Uterus (tissue), 2 donors: ENCODE results near the gene RAB6B.

ENCODE experiments used
- POLR2A ChIP-seq, 2 donors: fragments of 450-650 bp; IDR thresholded peaks; one replicate each; pipeline ENCODE4 v1.6.1; 2016; ENCODE audit warnings: antibody characterized with exemption in 2 of 2, mild to moderate bottlenecking in 1 of 2, moderate library complexity in 1 of 2
- TF ChIP-seq, protein P1 (sequence below), 4 experiments: fragments of 200-600 bp in 2 of 4; fragments of 450-650 bp in 2 of 4; sonication (generic) in 2 of 4; IDR thresholded peaks; one replicate each; pipeline ENCODE4 v1.5.1; 2016 to 2019; ENCODE audit warnings: antibody characterized with exemption in 4 of 4, mild to moderate bottlenecking in 2 of 4, moderate library complexity in 1 of 4

- TF ChIP-seq, protein P1, sequence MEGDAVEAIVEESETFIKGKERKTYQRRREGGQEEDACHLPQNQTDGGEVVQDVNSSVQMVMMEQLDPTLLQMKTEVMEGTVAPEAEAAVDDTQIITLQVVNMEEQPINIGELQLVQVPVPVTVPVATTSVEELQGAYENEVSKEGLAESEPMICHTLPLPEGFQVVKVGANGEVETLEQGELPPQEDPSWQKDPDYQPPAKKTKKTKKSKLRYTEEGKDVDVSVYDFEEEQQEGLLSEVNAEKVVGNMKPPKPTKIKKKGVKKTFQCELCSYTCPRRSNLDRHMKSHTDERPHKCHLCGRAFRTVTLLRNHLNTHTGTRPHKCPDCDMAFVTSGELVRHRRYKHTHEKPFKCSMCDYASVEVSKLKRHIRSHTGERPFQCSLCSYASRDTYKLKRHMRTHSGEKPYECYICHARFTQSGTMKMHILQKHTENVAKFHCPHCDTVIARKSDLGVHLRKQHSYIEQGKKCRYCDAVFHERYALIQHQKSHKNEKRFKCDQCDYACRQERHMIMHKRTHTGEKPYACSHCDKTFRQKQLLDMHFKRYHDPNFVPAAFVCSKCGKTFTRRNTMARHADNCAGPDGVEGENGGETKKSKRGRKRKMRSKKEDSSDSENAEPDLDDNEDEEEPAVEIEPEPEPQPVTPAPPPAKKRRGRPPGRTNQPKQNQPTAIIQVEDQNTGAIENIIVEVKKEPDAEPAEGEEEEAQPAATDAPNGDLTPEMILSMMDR (IDR thresholded peaks at IDR 0.05) = no peak
- no peak for TF ChIP-seq POLR2A (IDR thresholded peaks at IDR 0.05)
Observed at GRCh38 chr3:133849346-133849745, 46.3 kb downstream of the RAB6B start.
